ENCODE results near the gene ADI1.

Gene ADI1

GRCh38 chr2:3519255-3520205, at the start of gene ADI1:
Gene ADI1 (minus strand): TSS chr2:3519531. CDS start chr2:3519487, 44 bp downstream.
- DNase-seq, result peak in 44 of 51 donors; percentile 23 to 89 (median 72)

- DNase-seq, result no peak
Observed at GRCh38 chr2:3566806-3567205, 47.5 kb upstream of the ADI1 start.

DNA sequence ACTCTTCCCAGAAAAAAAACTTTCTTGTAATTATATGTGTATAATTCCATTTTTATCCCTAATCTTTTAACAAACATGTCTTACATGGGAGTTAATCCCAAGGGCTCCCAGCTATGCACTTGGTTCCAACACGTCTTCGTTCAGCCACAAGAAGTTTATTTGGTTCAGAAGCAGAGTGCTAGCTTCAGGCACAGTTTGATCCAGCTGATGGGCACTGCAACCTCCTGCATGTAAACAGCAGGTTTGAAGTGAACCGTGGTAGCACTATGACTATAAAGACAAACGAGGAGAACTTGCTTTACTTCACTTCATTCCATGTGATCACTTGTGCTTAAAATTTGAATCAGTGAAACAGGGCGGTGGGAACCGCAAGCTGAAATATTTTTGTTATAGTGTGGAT, 45.8 kb upstream of the ADI1 start:
- DNase-seq, result no peak

DNA sequence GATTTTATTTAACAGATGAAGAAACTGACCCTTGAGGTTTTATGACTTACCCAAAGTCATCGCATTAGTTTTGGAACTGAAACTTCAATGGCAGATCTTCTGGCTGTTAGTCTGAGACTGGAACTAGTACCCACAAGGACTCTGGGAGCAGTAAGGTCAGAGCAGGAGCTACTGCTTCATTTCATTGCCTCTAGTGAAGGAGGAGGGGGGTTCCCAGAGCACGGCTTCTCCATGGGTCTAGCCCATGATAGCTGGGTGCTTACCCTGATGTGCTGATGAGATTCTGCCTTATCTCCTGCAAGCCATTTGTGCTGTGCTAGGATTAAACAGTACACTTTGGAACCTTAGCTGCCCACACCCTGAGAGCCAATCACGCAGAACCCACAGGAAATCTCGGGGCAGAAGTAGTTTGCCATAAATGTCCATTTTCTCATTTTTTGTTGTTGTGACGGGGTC, 44.2 kb upstream of the ADI1 start:
- DNase-seq, result no peak

- DNase-seq, result peak; percentile 76 to 98 (median 95)
Observed at GRCh38 chr2:3558205-3559014, 39.1 kb upstream of the ADI1 start, which contains the start of gene RNASEH1. Gene RNASEH1 (minus strand): TSS chr2:3558333. CDS start chr2:3558260, 73 bp downstream.

DNA sequence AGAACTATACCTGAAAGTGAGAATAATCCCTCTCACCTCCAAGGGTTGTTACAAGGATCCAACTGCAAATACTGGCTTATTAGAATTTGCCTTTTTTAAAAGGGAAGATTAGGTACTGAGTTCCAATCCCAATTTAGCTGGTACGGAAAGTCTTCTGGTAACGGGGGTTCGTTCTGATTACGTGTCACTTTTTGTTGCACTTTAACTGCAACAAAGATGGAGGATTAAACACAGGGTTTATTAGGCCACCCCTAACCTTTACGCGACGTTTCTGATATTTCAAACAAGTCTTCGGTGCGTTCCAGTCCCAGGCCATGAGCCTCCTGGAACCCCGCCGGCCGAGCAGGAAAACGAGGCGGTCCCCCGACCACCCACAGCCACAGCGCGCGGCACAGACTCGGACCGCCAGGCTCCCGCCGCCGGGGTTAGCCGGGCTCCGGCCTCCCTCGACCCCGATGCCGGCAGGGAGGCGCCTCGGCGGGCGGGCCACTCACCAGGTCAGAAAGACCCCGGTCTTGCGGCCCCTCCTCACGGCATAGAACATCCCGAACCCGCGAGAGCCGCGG, 38.4 kb upstream of the ADI1 start:
- DNase-seq, result peak in 1 of 51 donors; percentile 25

DNA sequence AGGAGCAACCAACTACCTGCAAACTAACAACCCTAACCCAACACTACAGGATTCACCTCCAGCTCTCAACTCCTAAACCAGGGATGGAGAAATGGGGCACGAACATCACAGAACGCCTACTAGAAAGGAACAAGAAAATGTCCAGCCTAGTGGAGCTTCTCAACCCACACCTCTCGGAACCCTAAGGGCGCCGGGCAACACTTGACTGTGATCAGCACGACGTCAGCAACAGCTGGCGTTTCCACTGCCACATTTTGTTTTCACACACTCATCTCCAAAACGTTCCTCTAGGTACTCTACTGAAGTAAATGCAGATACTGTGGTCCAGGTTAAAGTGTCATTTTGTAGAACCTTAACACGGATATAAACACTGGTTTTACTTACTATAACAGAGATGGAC, 34.6 kb upstream of the ADI1 start:
- no peak for DNase-seq

GRCh38 chr2:3547915-3548314, 28.6 kb upstream of the ADI1 start:
- no peak for DNase-seq

GRCh38 chr2:3545788-3546478, 26.6 kb upstream of the ADI1 start:
- DNase-seq, result no peak

- DNase-seq, result no peak
Observed at GRCh38 chr2:3543023-3543683, 23.8 kb upstream of the ADI1 start.

DNA sequence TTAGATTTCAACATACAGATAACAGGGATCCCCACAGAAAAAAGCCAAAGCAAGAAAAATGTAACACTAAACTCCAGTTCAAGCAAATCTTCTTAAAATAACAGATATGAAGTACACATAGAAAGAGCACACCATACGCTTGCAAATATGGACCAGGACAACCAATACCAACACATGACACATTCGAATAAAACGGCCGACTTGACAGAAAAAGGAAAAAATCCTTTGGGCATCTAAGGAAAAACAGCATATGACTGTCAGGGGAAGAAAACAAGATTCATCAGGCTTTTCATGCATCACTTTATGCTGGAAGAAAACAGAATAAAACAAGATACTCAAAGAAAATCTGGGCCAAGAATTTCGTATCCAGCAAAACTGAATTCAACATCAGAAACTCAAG, 22.8 kb upstream of the ADI1 start:
- no peak for DNase-seq

DNA sequence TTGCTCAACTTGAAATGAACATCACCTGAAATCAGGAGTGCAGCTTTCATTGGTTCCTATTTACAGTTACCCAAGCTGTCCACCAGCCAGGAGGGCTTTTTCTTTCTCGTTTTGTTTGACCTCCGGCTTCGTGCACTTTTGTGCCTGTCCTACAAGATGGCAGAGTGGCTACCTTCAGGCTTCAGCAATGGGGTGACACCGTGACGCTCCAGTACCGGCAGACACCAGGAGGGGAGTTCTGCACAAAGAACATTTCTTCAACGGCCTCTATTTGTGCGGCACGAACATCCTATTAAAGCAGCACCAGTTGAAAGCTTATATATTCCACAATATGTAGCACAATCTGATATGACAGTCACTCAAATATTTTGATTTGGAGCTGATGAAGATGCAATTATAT, 20.5 kb upstream of the ADI1 start:
- no peak for DNase-seq

DNA sequence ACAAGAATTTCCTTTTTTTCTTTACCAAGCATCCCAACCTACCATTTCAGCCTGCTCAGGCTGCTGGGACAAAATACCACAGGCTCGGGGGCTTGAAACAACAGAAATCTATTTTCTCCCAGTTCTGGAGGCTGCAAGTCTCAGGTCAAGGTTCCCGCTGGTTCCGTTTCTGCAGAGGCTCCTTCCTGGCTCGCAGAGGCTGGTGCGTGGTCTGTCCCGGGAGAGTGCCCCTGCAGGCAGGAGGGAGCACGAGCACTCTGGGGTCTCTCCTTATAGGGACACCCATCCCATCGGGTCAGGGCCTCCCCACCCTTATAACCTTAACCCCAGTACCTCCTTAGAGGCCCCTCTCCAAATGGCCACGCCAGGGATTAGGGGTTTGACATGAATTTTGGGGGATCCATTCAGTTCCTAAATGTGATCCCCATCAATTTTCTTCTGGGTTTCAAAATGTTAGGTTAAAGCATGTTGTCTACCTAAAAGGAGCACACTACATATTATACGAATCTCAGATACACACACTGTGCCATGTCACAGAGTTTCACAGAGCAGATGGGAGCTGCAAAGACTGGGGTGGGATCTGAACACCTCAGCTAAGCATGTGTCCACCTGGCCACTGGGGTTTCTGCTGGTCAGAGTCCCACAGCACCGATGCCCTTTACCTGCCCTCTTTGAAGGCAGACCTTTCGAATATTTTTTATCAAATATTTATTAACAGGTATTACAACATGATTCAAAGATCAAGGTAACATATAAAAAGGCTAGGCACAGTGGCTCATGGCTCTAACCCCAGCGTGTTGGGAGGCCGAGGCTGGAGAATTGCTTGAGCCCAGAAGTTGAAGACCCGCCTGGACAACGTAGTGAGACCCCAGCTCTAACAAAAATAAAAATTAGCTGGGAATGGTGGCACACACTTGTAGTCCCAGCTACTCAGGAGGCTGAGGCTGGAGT, 17.6 kb upstream of the ADI1 start:
- DNase-seq, result no peak

DNA sequence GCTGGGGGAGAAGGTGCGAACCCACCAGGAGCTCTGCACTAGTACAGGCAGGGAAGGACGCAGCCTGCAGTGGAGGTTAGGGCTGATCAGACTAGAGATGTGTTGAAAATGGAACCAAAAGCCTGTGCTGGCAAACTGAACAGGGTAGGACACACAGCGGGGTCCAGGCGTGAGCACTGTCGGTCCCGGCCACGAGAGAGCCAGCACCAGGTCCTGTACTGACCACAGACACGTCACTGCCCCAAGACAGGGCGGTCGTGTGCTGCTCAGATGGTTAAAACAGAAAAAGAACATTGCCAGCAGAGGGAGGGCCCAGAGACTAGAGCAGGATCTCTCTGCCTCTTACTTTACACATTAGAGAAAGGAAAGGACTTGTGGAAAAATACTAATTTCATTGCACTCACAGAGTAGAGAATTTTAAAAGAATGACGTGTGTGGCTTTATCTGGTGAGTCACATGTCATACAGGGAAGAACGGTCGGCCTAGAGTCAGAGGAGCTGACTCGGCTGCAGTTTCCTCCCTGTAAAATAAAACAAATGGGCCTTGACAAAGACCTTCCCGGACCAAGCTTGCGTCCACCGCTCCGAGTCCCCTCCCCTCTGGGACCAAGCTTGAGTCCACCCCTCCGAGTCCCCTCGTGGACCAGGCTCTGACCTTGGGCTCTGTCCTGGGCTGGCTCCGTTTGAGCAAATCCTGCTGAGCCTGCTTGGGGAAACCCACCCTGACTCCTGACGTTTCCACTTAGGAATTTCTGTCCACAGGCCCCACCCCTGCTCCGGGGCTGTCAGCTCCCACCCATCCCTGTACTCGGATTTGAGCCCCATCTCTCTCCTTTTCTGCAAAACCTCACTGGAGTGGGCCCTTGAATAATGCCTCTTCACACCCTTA, 16.7 kb upstream of the ADI1 start:
- DNase-seq, result peak in 1 of 51 donors; percentile 6

GRCh38 chr2:3535467-3535793, 16.1 kb upstream of the ADI1 start:
- DNase-seq, result no peak

- DNase-seq, result no peak
Observed at GRCh38 chr2:3534251-3534814, 15.0 kb upstream of the ADI1 start.

GRCh38 chr2:3533836-3534235, 14.5 kb upstream of the ADI1 start:
- DNase-seq, result no peak

DNA sequence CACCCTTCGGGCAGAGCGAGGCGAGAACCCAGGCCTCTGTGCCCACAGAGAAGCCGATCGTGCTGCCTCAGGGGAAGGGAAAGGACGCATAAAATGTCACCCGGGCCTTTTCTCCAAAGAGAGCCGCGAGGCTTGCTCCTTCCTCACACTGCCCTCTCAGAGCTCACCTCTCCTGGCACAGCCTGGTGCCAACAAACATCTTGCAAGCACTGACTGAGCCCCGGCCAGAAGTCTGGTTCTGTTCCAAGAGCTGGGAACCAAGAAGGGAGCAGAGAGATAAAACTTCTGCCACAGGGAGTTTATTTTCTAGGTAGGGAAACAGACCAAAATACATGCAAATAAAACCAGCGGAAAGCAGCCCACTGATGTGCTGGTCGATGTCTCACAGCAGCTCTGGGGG, 13.6 kb upstream of the ADI1 start:
- no peak for DNase-seq

Measured in hypothalamus (tissue), 51 donors.